Omental fat pad (tissue), 4 donors: Measurements from ENCODE around the gene GGTLC2. TPM values are rescaled to one million over a fixed set of nuclear protein-coding genes. Genes with fewer than 3 reads are reported as not detected.
"Not testable (repeated sequence)": the region's sequence is repeated elsewhere in the genome, so short reads cannot be mapped to it uniquely, and the experiment has no call there.

Experiments used
- ATAC-seq: fragments of 150-250 bp; one replicate; pipeline ENCODE4 v1.9.1; 2016; ENCODE audit warnings: mild to moderate bottlenecking, moderate library complexity; ENCODE audit not compliant: low FRiP score
- DNase-seq: peaks from one replicate; pipeline ENCODE4 v3.0.0-alpha.2; 2019; ENCODE audit warnings: low spot score
- total RNA-seq, 4 donors: library from RNA; depleted of rRNA; stranded (reverse); fragments of >200 nt; gene quantifications; one replicate each; pipeline ENCODE4 v1.1.0, GENCODE V29; 2016
- TF ChIP-seq, protein P1 (sequence below), 3 donors: fragments of 450-650 bp; IDR thresholded peaks; one replicate each; pipeline ENCODE4 v1.5.1; 2016 to 2017; ENCODE audit warnings: antibody characterized with exemption in 3 of 3, mild to moderate bottlenecking in 3 of 3, moderate library complexity in 2 of 3

GGTLC2 gene
- total RNA-seq, 4 donors from 2014 or later = not detected

DNA sequence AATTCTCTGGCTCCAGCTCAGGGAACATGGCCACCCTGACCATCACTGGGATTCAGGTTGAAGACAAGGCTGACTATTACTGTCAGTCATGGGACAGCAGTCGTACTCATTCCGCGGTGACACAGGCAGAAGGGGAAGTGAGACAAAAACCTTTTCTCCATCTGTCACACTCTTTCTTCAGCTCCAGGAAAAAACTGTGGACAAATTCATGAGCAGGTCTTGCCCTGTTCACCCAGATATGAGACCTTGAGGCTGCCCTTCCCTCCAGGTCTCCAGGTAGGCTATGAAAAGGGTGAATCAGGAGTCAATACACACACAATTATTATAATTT is 39.4 kb upstream of the GGTLC2 start:
- TF ChIP-seq, protein P1, sequence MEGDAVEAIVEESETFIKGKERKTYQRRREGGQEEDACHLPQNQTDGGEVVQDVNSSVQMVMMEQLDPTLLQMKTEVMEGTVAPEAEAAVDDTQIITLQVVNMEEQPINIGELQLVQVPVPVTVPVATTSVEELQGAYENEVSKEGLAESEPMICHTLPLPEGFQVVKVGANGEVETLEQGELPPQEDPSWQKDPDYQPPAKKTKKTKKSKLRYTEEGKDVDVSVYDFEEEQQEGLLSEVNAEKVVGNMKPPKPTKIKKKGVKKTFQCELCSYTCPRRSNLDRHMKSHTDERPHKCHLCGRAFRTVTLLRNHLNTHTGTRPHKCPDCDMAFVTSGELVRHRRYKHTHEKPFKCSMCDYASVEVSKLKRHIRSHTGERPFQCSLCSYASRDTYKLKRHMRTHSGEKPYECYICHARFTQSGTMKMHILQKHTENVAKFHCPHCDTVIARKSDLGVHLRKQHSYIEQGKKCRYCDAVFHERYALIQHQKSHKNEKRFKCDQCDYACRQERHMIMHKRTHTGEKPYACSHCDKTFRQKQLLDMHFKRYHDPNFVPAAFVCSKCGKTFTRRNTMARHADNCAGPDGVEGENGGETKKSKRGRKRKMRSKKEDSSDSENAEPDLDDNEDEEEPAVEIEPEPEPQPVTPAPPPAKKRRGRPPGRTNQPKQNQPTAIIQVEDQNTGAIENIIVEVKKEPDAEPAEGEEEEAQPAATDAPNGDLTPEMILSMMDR (IDR thresholded peaks at IDR 0.05) = no peak
- ATAC-seq = no peak

GRCh38 chr22:22608022-22608421 is 36.4 kb upstream of the GGTLC2 start:
- not testable (repeated sequence) for DNase-seq, ATAC-seq

More for the DNA sequence above, 39.4 kb upstream of the GGTLC2 start:
- DNase-seq = no peak

DNA sequence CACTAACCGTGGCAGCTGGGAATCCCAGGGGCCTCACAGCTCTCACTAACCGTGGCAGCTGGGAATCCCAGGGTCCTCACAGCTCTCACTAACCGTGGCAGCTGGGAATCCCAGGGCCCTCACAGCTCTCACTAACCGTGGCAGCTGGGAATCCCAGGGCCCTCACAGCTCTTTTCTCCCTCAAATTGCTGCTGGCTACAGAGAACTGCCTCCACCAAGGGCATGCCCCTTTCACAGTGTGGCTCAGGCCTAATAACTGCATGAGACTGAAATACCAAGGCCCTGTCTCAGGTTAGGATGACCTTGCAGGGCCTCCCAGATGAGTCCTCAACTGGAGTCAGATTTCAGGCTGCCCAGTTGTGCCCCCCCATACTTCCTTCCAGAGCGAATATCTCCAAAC is 35.1 kb upstream of the GGTLC2 start:
- ATAC-seq (no peak), DNase-seq (no peak)
- TF ChIP-seq, protein P1 (IDR thresholded peaks at IDR 0.05) = no peak

GRCh38 chr22:22612516-22612915 is 31.9 kb upstream of the GGTLC2 start:
- TF ChIP-seq, protein P1 (IDR thresholded peaks at IDR 0.05) = no peak
- ATAC-seq (no peak), DNase-seq (no peak)

DNA sequence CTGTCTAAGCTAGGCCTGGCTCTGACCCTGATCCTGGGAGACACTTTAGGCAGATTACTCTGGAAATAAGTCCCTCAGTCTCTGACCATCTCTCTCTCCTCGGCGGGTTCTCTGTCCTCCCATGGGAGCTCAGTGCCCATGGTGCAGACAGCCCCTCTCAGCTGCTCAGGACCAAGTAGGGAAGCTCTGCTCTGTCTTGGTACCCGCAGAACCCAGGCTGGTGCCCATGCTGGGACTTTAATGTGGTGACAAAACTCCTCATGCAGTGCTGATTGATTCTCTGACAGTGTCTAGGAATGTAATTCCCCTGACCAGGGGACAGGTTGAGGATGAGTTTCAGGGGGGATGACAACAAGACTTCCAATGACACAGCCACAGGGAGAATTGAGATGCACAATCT is 30.3 kb upstream of the GGTLC2 start:
- no peak for ATAC-seq
- TF ChIP-seq, protein P1 (IDR thresholded peaks at IDR 0.05) = no peak
- DNase-seq = no peak

DNA sequence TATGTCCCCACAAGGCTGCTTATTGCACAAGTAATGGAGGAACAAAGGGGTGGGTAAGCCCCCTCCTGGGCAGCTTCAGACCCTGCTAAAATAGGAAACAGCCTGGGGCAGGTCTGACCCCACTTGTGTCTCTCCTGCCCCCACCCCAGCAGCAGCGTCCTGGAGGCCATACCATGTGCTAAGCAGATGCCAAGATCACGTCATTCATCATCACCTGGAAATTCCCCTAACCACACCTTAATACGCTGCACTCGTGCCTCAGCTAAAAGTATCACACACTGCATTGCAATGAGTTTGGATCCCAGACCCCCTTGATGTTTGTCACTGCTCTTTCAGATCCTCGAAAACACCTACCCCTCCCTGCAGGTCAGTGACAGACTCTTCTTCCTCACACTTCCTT is 27.8 kb upstream of the GGTLC2 start:
- ATAC-seq (no peak), DNase-seq (no peak)
- TF ChIP-seq, protein P1 (IDR thresholded peaks at IDR 0.05) = no peak

DNA sequence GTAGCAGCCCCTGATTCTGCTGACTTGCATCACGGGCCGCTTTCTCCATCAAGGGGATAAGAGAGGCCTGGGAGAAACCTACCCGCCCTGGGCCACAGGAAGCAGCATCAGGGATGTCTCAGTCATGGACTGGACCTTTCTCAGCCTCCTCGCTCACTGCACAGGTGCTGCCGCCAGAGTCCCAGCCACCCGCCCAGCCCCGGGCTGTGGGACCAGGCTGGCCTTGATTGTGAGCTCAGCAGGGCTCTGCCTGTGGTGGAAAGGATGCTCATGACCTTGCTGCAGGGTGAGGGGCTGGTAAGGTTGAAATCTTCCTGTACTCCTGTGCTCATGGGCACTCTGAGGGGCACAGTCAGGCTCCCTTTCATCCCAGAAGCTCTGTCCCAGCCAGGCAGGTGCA is 26.0 kb upstream of the GGTLC2 start:
- TF ChIP-seq, protein P1 (IDR thresholded peaks at IDR 0.05) = no peak
- DNase-seq = no peak
- ATAC-seq = no peak

DNA sequence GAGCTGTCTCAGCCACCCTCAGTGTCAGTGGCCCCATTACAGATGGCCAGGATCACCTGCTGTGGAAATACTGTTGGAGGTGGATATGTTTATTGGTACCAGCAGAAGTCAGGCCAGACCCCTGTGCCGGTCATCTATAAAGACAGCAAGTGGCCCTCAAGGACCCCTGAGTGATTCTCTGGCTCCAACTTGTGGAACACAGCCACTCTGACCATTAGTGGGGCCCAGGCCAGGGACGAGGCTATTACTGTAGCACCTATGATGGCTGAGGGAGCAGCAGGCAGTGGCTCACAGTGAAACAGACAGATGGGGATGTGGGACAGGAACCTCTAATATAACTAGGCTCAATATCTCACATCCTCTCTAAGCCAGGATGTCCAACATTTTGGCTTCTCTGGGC is 25.5 kb upstream of the GGTLC2 start:
- no peak for ATAC-seq
- no peak for DNase-seq
- TF ChIP-seq, protein P1 (IDR thresholded peaks at IDR 0.05) = no peak
